HG02678 (cell line): ENCODE results near the gene PIKFYVE.
"Not testable (repeated sequence)": the region's sequence is repeated elsewhere in the genome, so short reads cannot be mapped to it uniquely, and the experiment has no call there.

Experiments used
- ATAC-seq: cut with Tn5 transposase; IDR thresholded peaks from one replicate; pipeline ENCODE4 v1.9.1; 2021; ENCODE audit warnings: mild to moderate bottlenecking, moderate library complexity; ENCODE audit not compliant: unreplicated experiment

The PIKFYVE gene

DNA sequence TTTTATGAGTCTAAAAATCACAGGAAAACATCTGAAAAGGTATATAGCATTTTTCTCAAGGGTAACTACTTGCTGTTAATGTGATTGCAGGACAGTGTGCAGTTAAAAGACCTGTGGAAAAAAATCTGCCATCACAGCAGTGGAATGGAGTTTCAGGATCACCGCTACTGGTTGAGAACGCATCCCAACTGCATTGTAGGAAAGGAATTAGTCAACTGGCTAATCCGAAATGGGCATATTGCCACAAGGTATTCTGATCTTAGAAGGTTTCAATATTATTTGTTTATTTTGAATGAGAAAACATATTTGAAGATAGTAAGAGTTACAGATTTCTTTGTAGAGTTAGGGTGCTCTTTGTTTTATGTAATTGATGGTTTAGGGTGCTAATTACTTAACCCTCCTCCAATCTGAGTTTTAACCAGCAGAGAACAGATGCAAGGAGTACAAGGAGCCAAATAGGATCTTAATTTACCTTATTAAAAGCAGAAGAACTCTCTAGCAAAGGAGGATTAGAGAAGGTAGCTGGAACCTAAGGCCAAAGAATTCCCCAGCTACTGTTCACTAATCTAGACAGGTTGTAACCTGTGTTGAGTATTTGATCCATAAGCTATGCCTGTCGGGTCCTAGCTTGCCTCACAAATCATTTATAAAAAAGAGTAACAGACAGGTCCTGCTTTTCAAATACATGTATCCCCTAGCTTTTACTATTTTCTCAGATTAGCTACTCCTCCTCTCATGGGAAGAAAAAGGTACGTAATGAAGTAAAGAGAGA is 35.0 kb downstream of the PIKFYVE start:
- ATAC-seq, result no peak

DNA sequence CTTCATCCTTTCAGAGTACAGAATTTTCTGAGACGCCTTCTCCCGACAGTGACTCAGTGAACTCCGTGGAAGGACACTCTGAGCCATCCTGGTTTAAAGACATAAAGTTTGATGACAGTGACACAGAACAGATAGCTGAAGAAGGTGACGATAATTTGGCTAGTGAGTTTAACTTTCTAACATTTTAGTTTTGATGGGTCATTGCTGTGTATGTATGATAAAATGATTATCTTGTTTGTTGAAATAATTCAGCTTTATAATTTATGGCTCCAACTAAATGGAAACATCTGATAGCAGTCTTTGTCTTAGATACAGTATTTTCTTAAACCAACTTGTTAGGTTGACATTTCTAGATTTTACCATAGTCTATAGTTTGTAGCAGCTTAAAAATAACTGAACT is 38.1 kb downstream of the PIKFYVE start:
- ATAC-seq, result no peak

DNA sequence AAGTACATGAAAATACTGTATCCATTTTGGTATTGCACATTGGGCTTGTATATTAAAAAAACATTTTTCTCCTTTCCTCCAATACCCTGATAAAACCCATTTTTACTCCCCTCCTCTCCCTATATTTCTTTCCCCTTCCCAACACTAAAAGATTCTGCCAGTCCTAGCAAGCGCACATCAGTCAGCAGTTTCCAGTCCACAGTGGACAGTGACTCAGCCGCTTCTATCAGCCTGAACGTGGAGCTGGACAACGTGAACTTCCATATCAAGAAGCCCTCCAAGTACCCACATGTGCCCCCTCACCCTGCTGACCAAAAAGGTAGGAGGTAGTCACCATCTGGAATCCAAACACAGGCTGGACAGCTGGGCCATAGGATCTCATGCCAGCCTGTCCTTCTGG is 38.6 kb downstream of the PIKFYVE start:
- ATAC-seq, result no peak

DNA sequence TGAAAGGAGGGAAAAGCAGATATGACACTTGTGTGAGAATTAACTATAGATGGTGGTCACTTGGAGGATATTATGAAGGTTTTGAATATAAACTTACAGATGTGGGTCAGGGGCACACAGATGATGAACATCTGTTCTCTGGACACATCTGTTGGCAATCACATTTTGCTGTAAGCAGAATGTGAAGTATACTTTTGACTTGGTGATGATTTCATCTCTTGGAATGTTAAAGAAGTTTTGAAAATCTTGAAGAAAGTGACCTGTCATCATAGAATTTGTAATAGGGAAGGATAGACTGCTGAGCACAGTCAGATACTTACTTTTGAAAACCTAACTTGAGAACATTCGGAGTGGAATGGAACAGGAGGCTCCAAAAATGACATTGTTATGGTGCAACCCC is 40.2 kb downstream of the PIKFYVE start:
- ATAC-seq, result no peak

DNA sequence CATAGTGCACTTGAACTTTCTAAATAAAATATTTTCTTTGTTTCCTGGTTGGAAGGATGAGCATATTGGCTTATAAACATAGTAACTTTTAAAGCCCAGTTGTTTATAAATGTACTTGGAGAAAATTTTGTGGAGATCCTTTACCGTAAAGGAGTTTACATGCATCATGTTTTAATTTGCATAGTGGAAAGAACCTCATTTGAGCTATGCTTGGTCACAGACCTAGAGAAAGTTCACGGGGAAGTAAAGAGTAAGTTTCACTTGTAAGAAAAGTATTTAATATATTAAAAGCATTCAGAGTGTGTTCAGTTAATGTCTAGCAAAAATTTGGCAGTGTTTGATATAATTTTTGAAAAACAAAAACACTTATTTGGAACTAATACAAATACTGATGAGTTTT is 45.3 kb downstream of the PIKFYVE start:
- peak; percentile 65 for ATAC-seq

DNA sequence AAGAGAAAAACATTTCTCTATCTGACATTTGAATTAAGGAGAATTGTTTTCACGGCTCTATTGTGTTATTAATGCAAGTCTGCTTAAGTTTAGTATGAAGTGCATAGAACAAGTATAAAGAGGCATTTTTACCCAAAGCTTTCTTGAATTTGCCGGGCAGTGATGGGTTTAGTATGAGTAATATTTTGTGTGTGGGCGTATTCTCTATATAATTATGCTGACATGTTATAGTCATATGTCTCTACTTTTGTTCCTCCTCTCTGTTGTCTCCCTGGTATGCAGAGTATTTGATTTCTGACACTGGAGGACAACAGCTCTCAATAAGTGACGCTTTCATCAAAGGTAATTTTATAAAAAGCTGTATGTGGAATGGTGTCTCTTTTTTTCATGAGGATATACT is 45.9 kb downstream of the PIKFYVE start:
- ATAC-seq, result peak; percentile 58

DNA sequence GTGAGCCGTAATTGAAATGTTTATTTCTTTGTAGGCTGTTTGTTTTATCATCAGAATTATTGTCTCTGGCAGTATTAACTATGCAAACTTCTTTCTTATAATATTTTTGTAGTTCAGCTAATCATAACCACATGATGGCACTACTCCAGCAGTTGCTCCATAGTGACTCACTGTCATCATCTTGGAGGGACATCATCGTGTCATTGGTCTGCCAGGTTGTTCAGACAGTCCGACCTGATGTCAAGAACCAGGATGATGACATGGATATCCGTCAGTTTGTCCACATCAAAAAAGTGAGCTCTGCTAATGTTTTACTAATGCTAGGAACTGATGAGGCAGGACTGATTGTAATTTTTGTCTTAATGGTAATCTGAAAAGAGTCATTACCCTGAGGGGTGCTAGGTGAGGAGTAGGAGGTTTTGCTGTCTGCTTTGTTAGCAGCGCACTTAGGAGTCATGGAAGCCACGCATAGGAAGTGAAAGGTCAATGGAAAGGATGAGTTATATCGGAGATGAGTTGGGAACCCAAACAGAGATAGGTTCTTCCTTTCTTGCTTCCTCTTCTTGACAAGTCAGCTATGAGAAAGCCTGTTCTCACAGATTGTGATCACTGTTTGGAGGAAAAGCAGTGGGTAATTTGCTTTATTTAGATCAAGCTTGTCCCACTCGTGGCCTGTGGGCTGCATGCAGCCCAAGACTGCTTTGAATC is 49.2 kb downstream of the PIKFYVE start:
- ATAC-seq, result peak; percentile 50

DNA sequence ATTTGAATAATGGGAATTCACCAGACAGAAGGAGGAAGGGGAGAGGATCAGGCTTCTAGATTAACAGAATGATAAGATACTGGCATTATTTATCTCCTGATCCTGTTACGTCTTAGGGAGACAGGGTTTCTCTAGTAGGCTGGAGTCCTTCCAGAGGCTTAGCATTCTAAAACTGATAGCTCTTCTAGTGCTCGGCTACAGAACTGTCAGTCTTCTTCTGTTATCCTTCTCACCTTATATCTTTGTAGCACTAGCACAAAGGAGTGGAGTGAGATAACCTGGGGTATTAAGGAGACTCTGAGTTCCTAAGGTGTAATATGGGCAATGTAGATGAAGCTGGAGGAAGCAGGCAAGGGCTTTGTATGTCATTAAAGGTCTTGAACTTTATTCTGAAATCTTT is 52.1 kb downstream of the PIKFYVE start:
- no peak for ATAC-seq

DNA sequence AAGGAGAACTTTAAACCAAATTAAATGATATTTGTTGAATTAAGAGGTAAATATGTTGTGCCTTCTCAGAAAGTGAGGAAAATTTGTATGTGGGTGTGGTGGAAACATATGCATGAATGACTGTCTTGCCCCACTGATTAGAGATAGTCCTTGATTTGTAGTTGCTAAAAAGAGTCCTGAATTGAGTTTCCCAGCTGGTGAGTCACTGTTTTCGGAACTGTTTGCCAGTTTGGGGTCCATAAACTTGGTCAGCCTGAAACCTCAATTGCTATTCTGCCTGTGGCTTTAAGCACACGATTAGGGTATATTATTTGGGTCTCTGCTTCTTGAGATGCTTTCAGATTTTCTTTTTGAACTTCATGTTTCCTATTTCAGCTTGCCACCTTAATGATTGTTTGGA is 53.3 kb downstream of the PIKFYVE start:
- ATAC-seq, result no peak

DNA sequence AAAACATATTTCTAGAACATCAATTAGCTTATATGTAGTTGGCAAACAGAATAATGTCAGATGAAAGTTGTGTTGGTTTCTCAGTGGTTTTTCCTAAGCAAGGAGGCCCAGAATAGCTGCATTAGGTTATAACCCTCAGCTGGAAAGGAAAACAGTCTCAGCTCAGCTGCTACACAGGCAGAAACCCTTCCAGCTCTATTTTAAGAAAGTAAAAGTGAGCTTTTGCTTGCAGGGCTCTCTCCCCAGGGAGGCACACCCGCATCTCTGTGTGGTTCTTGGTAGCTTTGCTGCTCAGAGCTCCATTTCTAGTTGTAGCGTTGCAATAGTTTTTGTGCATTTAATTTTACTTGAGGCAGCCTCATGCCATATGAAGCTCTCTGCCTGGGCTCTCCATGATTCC is 54.6 kb downstream of the PIKFYVE start:
- peak; percentile 90 for ATAC-seq

DNA sequence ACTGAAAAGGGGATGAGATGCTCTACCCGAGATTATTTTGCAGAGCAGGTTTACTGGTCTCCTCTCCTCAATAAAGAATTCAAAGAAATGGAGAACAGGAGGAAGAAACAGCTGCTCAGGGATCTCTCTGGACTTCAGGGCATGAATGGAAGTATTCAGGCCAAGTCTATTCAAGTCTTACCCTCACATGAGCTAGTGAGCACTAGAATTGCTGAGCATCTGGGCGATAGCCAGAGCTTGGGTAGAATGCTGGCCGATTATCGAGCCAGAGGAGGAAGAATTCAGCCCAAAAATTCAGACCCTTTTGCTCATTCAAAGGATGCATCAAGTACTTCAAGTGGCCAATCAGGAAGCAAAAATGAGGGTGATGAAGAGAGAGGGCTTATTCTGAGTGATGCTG is 60.0 kb downstream of the PIKFYVE start:
- ATAC-seq, result no peak

DNA sequence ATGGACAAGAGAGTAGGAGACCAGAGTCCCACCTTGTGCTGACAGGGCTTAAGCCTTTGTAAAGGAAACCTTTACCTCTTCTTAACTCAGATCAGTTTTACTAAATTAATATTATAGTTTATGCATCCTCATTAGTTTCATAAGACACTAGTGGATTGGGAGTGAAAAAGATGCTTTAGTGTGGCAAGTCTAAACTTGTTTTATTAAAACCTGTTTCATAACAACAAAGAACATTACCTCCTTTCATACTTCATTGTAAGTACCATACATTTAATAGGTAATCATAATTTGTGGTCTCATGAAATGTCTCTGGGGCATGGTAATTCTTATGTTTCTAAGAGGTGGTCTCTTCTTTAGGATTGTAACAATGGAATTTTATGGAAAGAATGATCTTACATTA is 63.4 kb downstream of the PIKFYVE start:
- no peak for ATAC-seq

DNA sequence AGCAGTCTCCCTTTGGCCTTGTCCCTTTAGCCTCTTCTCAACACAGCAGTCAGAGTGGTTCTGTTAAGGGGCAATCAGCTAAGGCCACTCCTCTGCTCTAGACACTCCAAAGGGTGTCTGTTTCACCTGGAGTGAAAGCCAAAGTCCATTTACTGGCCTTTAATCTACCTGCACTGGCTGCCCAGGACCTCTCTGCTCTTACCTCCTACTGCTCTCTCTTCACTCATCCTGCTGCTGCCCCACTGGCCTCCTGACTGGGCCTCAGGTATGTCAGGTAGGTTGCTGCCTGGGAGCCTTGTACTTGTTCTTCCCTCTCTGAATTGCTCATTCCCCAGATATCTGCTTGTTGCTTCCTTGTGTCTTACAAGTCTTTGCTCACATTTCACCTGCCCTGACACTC is 68.2 kb downstream of the PIKFYVE start:
- no peak for ATAC-seq

DNA sequence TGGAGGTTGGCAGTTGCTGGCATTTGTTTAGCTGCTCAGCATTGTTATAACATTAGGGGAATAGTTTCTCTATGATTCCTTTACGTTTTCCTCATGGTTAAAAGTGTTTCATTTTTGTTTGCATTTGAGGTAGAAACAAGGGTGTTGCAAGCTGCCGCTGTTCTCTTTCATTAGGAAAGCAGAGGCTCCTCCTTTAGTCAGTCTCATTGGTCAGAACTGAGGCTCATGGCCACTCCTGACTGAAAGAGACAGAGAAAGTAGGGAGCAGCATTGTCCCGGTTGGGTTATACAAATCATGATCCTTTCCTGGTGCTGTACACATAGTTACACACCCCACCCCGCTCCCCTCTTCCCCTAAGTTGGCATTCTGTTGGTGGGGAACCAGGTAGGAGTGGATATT is 80.7 kb downstream of the PIKFYVE start:
- ATAC-seq, result no peak

DNA sequence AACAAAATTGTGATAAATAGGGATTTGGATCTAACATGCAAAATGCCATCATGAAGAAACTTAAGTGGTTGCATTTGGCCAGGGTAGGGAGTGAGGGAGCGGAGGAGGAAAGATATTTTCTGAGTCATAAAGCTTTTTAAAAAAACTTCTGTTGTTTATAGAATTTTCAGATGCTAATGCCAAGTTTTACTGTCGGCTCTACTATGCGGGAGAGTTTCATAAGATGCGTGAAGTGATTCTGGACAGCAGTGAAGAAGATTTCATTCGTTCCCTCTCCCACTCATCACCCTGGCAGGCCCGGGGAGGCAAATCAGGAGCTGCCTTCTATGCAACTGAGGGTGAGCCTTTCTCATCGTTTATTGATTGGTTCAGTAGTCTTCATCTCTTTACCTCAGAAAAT is 84.6 kb downstream of the PIKFYVE start:
- ATAC-seq, result no peak

DNA sequence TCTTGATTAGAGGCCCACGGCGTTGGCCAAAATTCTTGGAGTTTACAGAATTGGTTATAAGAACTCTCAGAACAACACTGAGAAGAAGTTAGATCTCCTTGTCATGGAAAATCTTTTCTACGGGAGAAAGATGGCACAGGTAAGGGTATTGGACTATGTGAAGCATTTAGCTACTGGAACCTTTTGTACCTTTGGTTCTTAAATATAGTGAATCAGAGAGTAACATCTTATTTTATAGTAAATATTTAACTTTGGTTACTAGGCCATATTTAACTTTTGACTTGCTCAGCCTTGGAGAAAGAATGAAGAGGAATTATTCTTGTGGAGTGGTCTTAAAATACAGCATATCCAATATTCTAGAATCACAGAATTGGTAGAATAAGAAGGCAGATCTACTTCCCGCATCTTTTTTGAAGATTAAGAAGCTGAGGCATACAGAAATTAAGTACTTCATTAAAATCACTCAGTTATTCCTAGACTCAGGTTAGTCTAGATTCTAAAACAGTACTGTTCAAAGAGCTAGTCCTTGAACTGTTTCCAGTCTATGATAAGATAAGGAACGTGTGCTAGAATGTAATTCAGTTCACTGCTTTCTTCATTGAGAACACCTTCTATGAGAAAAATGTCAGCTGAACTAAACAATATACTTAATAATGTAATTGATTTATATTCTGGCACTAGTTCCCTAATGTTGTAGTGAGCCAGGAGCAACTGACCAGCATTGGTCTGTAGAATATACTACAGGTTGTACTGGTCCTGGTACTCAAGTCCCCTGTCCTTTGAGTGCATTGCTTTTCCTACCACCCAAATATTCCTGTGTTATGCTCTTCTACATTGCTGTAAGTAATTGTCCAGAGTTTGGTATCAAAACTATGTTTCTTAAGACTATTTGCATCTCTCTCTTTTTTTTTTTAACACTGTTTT is 86.9 kb downstream of the PIKFYVE start:
- no peak for ATAC-seq

DNA sequence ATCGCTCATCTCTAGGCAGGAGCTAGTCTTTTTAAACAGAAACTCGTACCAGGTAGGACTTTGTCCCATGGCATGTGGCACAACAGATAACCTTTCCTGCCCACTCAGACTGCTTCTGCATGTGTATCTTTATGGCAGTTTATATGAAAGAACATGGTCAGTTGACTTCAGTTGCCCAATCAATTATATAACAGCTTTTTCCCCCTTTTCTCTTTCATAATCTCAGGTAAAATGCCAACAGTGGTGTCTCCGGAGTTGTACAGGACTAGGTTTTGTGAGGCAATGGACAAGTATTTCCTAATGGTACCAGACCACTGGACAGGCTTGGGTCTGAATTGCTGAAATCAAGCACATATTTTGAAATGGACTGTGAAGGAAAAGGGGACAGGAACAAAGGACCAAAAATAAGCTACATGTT is 88.9 kb downstream of the PIKFYVE start:
- no peak for ATAC-seq

DNA sequence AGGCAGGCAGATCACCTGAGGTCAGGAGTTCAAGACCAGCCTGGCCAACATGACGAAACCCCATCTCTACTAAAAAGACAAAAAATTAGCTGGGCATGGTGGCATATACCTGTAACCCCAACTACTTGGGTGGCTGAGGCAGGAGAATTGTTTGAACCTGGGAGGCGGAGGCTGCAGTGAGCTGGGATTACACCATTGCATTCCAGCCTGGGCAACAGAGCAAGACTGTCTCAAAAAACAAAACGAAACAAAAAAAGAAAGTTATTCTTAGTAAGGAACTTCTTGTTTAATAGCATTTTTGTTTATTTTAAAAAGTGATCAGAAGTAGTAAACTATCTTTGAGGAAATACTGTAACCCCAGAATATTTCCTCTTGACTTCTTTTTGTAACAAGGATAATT is 90.4 kb downstream of the PIKFYVE start:
- not testable (repeated sequence) for ATAC-seq

DNA sequence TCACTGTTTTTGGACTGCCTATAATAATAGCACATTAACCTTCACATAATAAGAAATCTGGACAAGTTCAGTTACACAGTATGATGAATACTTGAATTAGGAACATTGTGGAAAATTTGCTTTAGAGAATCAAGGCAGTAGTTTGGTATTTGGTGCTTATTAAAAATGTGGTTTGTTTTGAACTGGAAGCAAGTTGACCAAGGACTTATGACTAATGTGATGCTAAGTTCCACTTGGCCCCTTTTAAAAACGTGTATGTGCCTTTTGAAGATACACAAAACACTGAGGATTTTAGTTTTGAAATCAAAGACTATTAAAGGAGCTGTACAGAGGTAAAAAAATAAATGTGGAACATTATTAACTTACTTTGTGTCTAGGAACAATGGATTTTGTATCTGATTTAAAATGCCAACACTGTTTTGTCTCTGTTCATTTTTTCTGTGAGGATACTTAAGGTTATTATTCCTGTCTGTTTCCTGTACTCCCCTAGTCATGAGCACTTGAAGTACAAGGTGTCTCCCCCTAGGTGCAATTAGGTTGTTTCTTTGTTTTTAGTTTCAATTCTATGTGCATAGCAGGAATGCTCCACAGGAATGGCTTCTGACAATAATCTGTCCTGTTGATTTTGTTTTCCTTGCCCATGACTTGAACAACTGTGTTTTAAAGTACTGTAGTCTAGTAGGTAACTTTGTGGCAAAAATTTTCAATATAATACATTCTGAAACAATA is 91.0 kb downstream of the PIKFYVE start:
- no peak for ATAC-seq

DNA sequence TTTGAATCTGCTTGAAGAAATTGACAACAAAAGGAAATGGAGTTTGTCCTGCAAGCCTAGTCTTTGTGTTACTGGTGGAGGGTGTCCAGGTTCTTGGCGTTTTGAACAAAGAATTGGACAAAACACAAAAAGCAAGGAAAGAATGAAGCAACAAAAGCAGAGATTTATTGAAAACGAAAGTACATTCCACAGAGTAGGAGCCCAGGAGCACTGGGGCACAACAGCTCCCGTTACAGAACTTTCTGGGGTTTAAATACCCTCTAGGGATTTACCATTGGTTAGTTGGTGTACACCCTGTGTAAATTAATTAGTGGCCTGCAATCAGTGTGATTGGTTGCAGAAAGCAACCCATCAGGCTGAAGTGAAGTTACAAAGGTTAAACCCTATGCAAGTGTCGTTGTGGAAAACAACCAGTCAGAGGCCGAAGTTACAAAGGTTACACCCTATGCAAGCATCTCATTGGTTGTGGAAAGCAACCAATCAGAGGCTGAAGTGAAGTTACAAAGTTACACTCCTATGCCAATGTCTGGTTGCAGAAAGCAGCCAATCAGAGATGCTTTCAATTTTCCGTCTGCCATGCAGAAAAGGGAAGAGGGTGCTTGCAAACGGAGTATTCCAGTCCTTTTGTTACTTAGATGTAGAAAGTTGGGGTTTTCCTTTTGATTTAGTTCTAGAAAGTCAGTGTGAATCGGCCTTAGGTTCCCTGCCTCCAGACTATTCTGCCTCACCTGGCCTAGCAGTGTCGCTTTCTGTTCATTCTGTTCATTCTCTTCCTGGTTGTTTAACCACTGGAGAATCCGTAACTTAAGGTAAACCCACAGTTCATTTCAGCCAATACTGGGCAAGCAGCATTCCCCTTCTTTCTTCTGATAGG is 92.9 kb downstream of the PIKFYVE start:
- no peak for ATAC-seq
